ENCODE results near the gene ERH. TPM values are rescaled to one million over a fixed set of nuclear protein-coding genes. Genes with fewer than 3 reads are reported as not detected.
A peak's percentile ranks its signal among the peaks of the same experiment; 100 is the strongest.
"Not testable (repeated sequence)": the region's sequence is repeated elsewhere in the genome, so short reads cannot be mapped to it uniquely, and the experiment has no call there.

ERH gene
- 257 and 343 TPM in 2 replicates for polyA plus RNA-seq (2014; cell fraction: cytosol; rRNA removed)
- 116 and 167 TPM in 2 replicates for polyA plus RNA-seq (2014; cell fraction: nucleus; rRNA removed)

DNA sequence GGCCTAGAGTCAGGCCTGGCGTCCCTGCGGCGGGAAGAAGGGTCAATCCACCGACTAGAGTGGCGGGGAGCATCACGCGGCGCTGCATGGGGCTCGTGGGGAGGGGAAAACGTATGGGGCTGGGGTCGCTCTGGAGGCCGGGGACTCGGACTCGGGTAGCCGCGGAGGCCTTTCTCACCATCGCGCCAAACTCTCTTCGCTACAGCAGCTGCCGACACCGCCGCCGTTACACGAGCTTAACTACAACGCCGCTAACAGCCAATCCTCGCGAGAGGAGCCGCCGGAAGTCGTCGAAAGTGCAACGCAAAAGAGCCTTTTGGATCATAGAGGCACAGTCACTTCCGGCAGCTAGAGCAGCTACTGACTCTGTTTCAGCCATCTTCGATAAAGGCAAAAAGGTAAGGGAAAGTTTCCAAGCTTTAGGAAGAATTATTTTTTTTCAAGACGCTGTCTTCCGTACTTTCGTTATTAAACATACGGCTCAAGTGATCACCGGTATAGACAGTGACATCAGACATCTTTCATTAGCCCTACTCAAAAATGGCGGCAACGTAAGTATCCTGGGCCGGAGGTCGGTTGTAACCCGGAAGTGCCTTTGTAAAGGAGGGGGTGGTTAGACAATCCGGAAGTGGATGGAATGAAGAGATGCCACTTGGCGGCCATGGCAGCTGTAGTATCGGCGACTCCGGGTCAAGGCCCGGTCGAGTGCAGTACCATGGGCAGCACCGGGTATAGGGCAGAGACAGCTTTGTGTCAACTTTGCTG lies at the start of gene ERH, which contains the start of gene SLC39A9:
Gene ERH (minus strand): TSS at position 247 of the 765 bp plus-strand sequence. CDS start 66 bp downstream, at position 181.
Gene SLC39A9 (plus strand): TSS at position 640 of the 765 bp plus-strand sequence. CDS start 678 bp downstream, outside the sequence.
- peak; percentile 98 for DNase-seq (ENCODE audit: low spot score)

DNA sequence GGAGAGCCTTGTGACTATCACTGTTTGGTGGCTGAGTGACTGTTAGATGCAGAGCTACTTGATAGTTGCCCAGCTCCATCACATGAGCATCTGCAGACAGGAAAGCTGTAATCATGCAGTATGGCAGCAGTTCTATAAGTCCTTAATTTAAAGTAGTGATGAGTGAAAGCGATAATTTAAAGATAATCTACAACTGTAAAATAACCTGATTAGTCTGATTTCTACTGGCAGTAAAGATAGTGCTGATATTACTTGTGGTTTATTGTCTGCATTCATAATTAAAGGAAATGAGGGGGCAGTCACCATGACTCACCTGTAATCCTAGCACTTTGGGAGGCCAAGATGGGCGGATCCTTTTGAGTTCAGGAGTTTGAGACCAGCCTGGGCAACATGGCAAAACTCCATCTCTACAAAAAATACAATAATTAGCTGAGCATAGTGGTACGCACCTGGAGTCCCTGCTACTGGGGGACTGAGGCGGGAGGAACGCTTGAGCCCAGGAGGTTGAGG lies 45.3 kb upstream of the ERH start:
- no peak for DNase-seq (ENCODE audit: low spot score)

DNA sequence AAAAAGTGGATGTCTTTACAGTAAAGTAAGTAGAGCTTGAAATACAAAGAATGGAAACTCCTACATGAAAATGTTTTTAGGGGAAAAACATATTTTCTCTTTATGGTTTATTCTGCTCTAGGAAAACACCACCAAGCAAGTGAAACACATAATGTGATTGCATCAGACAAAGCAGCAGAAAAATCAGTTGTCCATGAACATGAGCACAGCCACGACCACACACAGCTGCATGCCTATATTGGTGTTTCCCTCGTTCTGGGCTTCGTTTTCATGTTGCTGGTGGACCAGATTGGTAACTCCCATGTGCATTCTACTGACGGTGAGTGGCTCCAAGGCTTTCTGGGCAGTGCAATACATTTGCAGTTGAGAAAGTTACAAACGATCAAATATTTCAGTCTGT lies 43.8 kb upstream of the ERH start:
- DNase-seq (ENCODE audit: low spot score): no peak

DNA sequence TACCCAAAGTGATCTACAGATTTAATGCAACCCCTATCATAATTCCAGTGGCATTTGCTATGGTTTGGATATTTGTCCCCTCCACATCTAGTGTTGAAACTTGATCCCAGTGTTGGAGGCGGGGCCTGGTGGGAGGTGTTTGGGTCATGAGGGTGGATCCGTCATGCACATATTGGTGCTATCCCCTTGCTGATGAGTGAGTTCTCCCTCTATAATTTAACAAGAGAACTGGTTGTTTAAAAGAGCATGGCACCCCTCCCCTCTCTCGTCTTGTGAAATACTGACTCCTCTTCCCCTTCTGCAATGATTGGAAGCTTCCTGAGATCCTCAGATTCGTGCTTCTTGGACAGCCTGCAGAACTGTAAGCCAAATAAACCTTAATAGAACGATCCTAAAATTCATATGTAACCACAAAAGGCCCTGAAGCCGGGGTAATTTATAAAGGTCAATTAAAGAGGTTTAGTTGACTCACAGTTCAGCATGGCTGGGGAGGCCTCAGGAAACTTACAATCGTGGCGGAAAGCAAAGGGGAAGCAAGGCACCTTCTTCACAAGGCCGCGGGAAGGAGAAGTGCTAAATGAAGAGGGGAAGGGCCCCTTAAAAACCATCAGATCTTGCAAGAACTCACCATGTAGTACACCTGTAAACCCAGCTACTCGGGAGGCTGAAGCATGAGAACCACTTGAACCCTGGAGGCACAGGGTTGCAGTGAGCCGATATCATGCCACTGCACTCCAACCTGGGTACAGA lies 41.6 kb upstream of the ERH start:
- no peak for DNase-seq (ENCODE audit: low spot score)

DNA sequence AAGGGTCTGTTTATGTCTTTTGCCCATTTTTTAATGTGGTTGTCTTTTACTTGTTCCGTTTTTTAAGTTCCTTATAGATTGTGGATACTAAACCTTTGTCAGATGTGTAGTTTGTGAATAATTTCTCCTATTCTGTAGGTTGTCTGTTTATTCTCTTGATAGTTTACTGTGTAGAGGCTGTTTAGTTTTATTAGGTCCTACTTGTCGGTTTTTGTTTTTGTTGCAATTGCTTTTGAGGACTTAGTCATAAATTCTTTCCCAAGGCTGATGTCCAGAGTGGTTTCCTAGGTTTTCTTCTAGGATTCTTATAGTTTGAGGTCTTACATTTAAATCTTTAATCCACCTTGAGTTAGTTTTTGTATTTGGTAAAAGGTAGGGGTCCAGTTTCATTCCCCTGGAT lies 34.3 kb upstream of the ERH start:
- DNase-seq (ENCODE audit: low spot score): no peak

DNA sequence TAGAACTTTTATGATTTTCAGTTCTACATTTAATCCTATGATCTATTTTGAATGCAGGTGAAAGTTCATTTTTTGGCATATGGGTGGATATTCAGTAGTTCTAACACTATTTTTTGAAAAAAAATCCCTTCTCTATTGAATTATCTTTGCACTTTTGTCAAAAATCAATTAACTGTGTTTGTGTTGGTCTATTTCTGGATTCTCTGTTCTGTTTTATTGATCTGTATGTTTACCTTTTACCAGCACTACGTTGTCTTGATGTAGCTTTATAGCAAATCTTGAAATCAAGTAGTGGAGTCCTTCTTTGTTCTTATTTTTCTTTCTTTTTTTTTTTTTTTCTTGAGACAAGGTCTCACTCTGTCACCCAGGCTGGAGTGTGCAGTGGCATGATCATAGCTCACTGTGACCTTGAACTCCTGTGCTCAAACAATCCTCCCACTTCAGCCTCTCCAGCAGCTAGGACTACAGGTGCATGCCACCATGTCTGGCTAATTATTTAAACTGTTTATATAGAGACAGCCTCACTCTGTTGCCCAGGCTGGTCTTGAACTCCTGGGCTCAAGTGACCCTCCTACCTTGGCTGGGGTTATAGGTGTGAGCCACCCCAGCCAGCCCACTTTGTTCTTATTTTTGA lies 32.3 kb upstream of the ERH start:
- DNase-seq (ENCODE audit: low spot score): no peak

DNA sequence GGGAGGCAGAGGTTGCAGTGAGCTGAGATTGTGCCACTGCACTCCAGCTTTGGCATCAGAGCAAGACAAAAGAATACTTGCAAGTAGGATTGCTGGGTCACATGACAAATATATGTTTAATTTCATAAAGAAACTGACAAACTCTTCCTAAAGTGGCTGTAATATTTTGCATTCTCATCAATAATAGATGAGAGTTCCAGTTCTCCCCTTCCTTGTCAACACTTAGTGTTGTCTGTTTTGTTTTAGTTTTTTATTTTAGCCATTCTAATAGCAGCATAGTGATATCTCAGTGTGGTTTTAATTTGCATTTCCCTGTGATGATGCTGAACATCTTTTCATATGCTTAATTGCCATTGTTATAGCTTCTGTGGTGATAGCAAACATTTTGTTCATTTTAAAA lies 31.5 kb upstream of the ERH start:
- DNase-seq (ENCODE audit: low spot score): no peak

DNA sequence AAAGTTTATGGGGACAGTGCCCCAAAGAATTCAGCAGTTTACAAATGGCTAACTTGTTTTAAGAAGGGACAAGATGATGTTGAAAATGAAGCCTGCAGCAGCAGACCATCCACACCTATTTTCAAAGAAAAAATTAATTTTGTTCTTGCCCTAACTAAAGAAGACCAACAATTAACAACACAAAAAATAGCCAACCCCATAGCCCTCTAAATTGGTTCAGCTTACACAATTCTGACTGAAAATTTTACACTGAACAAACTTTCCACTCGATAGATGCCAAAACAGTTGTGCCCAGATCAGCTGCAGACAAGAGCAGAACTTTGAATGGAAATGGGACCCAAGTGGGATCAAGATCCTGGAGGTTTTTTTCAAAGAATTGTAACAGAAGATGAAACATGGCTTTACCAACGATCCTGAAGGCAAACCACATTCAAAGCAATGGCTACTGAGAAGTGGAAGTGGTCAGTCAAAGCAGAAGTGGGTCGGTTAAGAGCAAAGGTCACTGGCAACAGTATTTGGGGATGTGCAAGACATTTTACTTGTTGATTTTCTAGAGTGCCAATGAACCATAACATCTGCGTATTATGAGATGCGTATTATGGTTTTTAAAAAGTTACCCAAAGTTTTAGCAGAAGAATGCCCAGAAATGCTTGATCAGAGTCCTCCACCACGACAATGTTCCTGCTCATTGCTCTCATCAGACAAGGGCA lies 30.3 kb upstream of the ERH start:
- DNase-seq (ENCODE audit: low spot score): no peak

DNA sequence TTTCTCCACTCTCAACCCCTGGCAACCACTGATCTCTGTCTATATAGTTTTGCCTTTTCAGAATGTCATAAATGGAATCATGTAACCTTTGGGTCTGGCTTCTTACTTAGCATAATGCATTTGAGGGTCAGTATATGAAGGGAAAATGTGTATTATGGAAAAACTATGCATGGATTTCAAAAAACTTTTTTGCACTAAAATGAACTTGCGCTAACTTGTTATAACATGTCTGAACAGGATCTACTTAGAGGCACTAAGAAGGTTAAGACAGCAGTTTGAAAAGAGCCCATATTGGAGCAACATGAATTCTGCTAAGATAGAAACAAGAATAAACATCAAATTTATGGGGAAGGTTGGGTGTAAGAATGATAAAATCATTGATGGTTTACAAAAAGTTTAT lies 29.5 kb upstream of the ERH start:
- DNase-seq (ENCODE audit: low spot score): no peak

DNA sequence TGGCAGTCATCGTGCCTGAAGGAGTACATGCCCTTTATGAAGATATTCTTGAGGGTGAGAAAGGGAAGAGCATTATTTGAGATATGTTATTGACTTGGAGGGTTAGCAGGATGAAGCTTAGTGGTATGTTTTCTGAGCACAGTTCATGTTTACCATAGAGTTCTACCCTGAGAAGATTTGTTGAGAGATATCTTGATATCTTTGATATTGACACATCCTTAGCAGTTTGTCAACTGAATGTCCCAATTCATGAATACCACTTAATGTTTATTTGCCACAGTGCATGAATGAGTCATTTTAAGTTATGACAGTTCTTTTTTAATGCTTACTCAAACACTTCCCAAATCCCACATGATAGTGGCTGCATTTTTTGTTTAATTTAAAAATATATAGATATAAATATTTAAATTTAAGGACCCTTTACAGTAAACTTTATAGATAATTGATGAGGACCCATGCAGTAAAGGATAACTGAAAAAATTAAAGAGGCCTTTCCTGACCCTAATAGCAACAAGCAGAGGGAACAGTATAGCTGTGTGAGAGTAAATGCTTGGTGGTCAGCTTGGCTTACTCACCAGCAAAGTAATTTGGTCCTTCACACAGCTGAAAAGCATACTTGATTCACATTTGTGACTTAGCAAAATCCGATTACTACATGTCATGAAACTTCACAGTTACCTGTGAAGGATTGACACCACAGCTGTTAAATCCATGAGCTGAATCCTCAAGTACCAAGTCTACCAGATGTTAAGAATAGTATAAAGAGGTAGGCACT lies 26.2 kb upstream of the ERH start:
- DNase-seq (ENCODE audit: low spot score): no peak

DNA sequence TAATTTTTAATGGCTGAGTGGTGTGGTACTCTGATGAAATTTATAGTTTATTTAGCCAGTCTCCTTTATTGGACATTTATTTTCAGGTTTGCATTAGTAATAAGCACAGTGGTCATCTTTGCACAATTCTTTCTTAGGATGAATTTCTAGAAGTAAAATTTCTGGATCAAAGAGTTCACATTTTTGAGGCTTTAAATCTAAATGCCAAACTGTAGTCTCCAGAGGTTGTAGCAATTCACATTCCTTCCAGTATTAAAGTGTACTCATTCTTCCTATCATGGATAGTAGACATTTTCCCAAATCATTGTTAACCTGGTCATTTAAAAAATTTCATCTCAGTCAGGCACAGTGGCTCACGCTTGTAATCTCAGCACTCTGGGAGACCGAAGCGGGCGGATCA lies 25.2 kb upstream of the ERH start:
- DNase-seq (ENCODE audit: low spot score): no peak

DNA sequence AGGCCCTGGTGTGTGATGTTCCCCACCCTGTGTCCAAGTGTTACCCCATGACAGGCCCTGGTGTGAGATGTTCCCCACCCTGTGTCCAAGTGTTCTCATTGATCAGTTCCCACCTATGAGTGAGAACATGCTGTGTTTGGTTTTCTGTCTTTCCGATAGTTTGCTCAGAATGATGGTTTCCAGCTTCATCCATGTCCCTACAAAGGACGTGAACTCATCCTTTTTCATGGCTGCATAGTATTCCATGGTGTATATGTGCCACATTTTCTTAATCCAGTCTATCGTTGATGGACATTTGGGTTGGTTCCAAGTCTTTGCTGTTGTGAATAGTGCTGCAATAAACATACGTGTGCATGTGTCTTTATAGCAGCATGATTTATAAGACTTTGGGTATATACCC lies 18.0 kb upstream of the ERH start:
- not testable (repeated sequence) for DNase-seq (ENCODE audit: low spot score)

DNA sequence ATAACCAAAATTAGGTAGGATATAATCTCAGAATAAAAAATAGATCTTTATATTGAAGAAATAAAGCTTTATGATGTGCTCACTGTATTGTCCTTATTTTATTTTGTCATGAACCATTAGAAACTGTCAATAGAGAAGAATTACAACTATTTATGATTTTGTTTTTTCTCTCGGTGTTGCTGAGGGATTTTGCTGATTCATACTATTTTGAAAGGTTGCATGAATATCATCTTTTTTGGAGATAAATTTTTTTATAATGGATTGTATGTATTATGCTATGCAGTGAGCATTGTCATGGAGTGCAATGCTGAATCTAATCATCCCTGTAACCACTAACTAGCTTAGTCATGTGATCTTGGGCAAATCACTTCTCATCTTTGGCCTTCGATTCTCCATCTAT lies 15.4 kb upstream of the ERH start:
- no peak for DNase-seq (ENCODE audit: low spot score)

DNA sequence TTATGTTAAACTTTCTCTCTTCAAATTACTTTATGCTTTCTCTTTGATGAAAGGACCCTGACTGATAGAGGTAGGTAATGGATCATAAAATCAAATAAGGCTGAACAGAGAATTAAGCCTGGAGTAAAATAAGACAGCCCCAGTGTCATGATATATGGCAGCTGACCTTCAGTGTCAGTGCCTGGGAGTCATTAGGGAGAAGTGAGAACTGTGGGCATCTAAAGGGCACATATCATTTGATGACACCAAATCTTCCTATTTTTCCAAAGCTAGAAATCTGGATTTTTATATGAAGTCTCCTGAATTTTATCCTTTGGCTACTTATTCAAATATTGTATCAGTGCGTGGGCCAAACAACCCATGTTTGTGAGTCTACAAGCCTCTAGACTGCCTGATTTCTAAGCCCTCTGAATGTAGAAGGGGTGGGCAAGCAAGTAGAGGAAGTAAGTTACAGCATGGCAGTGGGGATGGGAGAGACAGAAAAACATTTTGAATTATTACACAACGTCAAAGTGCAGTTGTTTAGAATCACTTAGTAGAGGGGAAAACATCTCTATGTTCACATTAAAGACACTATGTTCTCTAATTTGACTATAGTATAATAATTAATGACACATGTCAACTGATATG lies 10.3 kb upstream of the ERH start:
- DNase-seq (ENCODE audit: low spot score): no peak

DNA sequence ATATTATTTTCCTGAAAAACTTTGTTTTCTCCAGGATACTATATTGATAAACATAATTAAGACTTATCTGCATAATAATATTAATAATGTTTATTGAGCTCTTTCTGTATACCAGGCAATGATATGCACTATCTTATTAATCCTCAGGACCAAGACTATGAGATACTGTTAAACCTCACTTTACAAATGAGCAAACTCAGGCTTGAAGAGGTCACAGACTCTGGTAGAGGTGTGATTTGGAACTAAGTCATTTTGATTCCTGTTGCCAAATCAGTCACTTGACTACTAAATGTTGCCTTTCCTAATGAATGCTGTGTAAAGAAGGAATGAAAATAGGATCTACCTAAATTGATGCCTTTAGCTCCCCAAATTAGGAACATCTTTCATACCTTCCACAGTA lies 7.7 kb upstream of the ERH start:
- no peak for DNase-seq (ENCODE audit: low spot score)

DNA sequence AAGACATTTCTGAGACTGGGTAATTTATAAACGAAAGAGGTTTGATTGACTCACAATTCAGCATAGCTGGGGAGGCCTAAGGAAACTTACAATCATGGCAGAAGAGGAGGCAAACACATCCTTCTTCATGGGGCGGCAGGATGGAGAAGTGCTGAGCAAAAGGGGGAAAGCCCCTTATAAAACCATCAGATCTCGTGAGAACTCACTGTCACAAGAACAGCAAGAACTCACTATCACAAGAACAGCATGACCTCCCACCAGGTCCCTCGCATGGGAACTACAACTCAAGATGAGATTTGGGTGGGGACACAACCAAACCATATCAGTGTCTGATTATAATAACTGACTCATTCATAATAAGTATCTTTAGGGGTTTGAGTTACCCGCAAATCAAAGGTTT lies 6.8 kb upstream of the ERH start:
- no peak for DNase-seq (ENCODE audit: low spot score)

DNA sequence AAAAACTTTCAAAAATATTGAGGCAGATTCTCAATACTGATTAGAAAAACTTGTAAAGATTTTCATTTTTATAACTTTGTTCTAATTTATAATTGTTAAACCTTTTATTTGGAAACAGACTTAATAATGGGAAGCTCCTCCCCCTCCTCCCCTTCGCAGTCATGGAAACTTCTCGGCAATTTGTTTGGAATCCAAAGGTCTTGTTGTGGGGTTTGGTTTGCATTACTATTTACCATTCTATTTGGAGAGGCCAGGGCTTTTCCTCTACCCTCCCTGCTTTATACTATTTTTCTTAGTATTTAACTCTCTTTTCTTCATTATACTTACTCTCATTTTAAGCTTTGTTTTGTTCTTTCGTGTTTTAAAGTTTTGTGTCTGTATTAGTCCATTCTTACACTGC lies 6.4 kb upstream of the ERH start:
- DNase-seq (ENCODE audit: low spot score): no peak

DNA sequence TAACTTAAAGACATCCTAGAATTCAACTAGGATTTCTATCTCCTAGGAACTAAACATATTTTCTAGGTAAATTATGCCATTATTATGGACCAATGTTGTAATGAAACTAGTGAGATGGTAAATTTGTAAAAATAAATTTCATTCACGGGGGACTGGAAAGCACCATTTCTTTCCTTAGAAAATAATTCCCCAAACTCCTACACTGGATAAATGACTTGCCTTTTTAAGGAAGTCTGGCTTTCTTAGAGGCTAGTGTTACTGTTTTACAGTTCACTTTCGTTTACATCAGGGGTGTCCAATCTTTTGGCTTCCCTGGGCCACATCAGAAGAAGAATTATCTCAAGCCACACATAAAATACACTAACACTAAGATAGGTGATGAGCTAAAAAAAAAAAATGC lies 3.7 kb upstream of the ERH start:
- no peak for DNase-seq (ENCODE audit: low spot score)

DNA sequence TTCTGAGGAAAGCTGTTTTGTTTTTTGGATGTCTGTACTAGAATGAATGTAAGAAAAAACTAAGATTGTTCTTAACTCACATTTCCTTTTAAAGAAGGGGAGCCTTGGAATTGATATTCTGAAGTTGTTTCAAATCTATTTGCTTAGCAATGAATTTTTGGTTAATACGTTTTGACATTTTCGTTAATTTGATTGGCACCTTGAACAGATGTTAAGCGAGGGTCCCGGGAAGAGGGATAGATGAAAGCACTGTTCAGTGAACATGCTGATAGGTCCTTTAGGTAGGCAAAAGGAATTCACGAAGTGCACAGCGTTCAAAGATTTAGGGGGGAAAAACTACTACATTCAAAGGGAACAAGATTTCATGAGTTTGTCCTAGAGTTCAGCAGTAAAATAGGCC lies 2.1 kb upstream of the ERH start:
- DNase-seq (ENCODE audit: low spot score): no peak

DNA sequence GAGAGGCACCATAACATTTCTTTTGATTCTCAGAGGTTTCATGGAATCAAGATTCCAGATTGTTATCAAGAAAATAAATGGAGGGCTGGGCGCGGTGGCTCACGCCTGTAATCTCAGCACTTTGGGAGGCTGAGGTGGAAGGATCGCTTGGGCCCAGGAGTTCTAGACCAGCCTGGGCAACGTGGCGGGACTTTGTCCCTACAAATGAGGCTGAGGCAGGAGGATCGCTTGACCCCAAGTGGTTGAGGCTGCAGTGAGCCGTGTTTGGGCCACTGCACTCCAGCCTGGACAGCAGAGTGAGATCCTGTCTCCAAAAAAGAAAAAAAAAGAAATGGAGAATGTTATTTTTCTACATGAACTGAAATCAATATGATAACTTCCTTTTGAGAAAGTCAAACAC lies 1.7 kb upstream of the ERH start:
- no peak for DNase-seq (ENCODE audit: low spot score)

Data from SK-N-DZ (cell line).